Astrocyte (in vitro differentiated cells and primary cell): ENCODE measurements around the gene PCGF2. TPM values are rescaled to one million over a fixed set of nuclear protein-coding genes. Genes with fewer than 3 reads are reported as not detected.

Experiments used
- DNase-seq: peaks from one replicate; pipeline ENCODE4 v3.0.0-alpha.2; 2010; ENCODE audit warnings: low read depth
- FAIRE-seq: peaks from 2 replicates; lab custom pipeline; 2011; peaks lifted over from hg19 to GRCh38; lab: Jason Lieb, UNC
- H2AFZ ChIP-seq: 2 replicates; pipeline ENCODE4 v1.6.0; 2012; ENCODE audit warnings: low read depth, low read length, inconsistent platforms
- H3K27ac ChIP-seq: 2 replicates; pipeline ENCODE4 v1.5.1; 2011; ENCODE audit warnings: low read depth, low read length, inconsistent platforms
- H3K27me3 ChIP-seq: 2 replicates; pipeline ENCODE4 v1.6.0; 2011; ENCODE audit warnings: low read length, inconsistent platforms; ENCODE audit not compliant: insufficient read depth
- H3K36me3 ChIP-seq: 2 replicates; pipeline ENCODE4 v1.5.1; 2011; ENCODE audit warnings: low read length, inconsistent platforms; ENCODE audit not compliant: insufficient read depth
- H3K4me1 ChIP-seq: 2 replicates; pipeline ENCODE4 v1.5.1; 2011; ENCODE audit warnings: low read length, inconsistent platforms; ENCODE audit not compliant: insufficient read depth
- H3K4me2 ChIP-seq: 2 replicates; pipeline ENCODE4 v1.6.0; 2012; ENCODE audit warnings: low read length, inconsistent platforms
- H3K4me3 ChIP-seq: 2 replicates; pipeline ENCODE4 v1.5.1; 2011; ENCODE audit warnings: low read depth, mild to moderate bottlenecking, low read length, inconsistent platforms; ENCODE audit not compliant: insufficient read depth
- H3K79me2 ChIP-seq: 2 replicates; pipeline ENCODE4 v1.6.0; 2012; ENCODE audit warnings: mild to moderate bottlenecking, low read length, inconsistent platforms; ENCODE audit not compliant: insufficient read depth
- H3K9ac ChIP-seq: 2 replicates; pipeline ENCODE4 v1.6.0; 2012; ENCODE audit warnings: mild to moderate bottlenecking, low read length, inconsistent platforms
- H3K9me3 ChIP-seq: 2 replicates; pipeline ENCODE4 v1.5.1; 2012; ENCODE audit warnings: low read depth, mild to moderate bottlenecking, low read length, inconsistent platforms; ENCODE audit not compliant: insufficient read depth
- H4K20me1 ChIP-seq: 2 replicates; pipeline ENCODE4 v1.6.0; 2012; ENCODE audit warnings: low read length, inconsistent platforms; ENCODE audit not compliant: insufficient read depth
- H3K27ac Mint-ChIP-seq: one replicate; pipeline ENCODE4 v1.8.0; 2021; ENCODE audit warnings: mild to moderate bottlenecking, mixed read lengths; ENCODE audit not compliant: unreplicated experiment
- H3K27me3 Mint-ChIP-seq: one replicate; pipeline ENCODE4 v1.8.0; 2021; ENCODE audit warnings: low read depth, mixed read lengths; ENCODE audit not compliant: unreplicated experiment
- H3K36me3 Mint-ChIP-seq: one replicate; pipeline ENCODE4 v1.8.0; 2021; ENCODE audit warnings: low read depth, mixed read lengths; ENCODE audit not compliant: unreplicated experiment
- H3K4me1 Mint-ChIP-seq: one replicate; pipeline ENCODE4 v1.8.0; 2021; ENCODE audit warnings: low read depth, mixed read lengths; ENCODE audit not compliant: unreplicated experiment
- H3K4me3 Mint-ChIP-seq: one replicate; pipeline ENCODE4 v1.8.0; 2021; ENCODE audit warnings: mild to moderate bottlenecking, moderate library complexity, mixed read lengths; ENCODE audit not compliant: unreplicated experiment
- H3K9me3 Mint-ChIP-seq: one replicate; pipeline ENCODE4 v1.8.0; 2021; ENCODE audit warnings: mild to moderate bottlenecking, mixed read lengths; ENCODE audit not compliant: unreplicated experiment
- EZH2 ChIP-seq: IDR thresholded peaks from 2 replicates; pipeline ENCODE4 v1.6.1; 2012; ENCODE audit warnings: mild to moderate bottlenecking, low read length, inconsistent platforms; ENCODE audit not compliant: insufficient read depth
- total RNA-seq: library from RNA; stranded (reverse); gene quantifications from 2 replicates; pipeline ENCODE4 v1.2.1, GENCODE V29; 2021
- TF ChIP-seq, protein P1 (sequence below): IDR thresholded peaks from 2 replicates; pipeline ENCODE4 v1.5.1; 2011; ENCODE audit warnings: low read depth, mild to moderate bottlenecking, inconsistent platforms, low read length, moderate library complexity; ENCODE audit not compliant: insufficient read depth

PCGF2 gene
- total RNA-seq, 1 donor from 2014 or later, result 73.7 TPM

DNA sequence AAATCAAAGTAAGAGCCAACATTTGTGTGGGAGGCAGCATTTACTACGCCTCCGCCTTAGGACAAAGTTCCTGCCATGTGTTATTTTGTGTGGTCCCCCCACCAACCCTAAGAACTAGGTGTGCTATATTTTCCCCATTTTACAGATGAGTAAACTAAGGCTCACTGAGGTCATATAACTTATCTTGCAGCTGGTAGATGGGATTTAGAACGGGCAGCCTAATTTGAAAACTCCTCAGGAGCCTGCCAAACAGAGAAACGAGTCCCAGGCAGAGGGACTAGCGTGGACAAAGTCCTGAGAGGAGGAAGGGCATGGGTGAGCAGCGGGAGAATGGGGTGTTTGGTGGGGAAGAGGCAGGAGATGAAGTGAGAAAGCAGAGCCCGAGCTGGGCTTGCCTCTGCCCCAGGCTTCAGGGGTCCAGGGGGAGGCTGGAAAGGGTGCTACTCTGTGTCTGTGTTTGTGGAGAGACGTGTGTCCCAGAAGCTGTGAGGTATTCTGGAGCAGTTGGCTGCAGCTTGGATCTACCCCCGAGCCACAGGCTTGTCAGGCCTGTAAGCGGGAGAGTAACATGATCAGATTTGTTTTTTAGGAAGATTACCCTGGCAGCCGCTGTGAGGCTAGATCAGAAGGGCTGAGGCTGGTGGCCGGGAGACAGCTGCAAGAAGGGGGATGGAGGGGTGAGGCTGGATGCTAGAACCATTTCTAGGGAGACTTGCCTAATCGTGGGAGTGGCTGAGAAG lies 38.1 kb downstream of the PCGF2 start:
- FAIRE-seq (no peak), DNase-seq (no peak)
- Mint-ChIP-seq H3K4me3 (no peak overlapping the region), H3K9me3 (peaks cover 2% of the 10 kb centered on the region), H3K36me3 (peaks cover 18% of the 10 kb centered on the region), H3K27ac (no peak overlapping the region), H3K27me3 (peaks cover 14% of the 10 kb centered on the region), H3K4me1 (peaks cover 6% of the 10 kb centered on the region)
- no peak overlapping the region for H2AFZ ChIP-seq
- peaks cover 40% of the 10 kb centered on the region for H4K20me1 ChIP-seq
- TF ChIP-seq, protein P1, sequence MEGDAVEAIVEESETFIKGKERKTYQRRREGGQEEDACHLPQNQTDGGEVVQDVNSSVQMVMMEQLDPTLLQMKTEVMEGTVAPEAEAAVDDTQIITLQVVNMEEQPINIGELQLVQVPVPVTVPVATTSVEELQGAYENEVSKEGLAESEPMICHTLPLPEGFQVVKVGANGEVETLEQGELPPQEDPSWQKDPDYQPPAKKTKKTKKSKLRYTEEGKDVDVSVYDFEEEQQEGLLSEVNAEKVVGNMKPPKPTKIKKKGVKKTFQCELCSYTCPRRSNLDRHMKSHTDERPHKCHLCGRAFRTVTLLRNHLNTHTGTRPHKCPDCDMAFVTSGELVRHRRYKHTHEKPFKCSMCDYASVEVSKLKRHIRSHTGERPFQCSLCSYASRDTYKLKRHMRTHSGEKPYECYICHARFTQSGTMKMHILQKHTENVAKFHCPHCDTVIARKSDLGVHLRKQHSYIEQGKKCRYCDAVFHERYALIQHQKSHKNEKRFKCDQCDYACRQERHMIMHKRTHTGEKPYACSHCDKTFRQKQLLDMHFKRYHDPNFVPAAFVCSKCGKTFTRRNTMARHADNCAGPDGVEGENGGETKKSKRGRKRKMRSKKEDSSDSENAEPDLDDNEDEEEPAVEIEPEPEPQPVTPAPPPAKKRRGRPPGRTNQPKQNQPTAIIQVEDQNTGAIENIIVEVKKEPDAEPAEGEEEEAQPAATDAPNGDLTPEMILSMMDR, result no peak
- TF ChIP-seq EZH2, result no peak
- H3K79me2 ChIP-seq, result peaks cover 14% of the 10 kb centered on the region
- H3K27me3 ChIP-seq, result no peaks in the 10 kb centered on the region
- peaks cover 3% of the 10 kb centered on the region for H3K36me3 ChIP-seq
- H3K4me1 ChIP-seq, result peaks cover 11% of the 10 kb centered on the region
- H3K27ac ChIP-seq, result no peak overlapping the region
- no peaks in the 10 kb centered on the region for H3K9me3 ChIP-seq
- no peak overlapping the region for H3K9ac ChIP-seq
- no peak overlapping the region for H3K4me3 ChIP-seq
- no peak overlapping the region for H3K4me2 ChIP-seq

DNA sequence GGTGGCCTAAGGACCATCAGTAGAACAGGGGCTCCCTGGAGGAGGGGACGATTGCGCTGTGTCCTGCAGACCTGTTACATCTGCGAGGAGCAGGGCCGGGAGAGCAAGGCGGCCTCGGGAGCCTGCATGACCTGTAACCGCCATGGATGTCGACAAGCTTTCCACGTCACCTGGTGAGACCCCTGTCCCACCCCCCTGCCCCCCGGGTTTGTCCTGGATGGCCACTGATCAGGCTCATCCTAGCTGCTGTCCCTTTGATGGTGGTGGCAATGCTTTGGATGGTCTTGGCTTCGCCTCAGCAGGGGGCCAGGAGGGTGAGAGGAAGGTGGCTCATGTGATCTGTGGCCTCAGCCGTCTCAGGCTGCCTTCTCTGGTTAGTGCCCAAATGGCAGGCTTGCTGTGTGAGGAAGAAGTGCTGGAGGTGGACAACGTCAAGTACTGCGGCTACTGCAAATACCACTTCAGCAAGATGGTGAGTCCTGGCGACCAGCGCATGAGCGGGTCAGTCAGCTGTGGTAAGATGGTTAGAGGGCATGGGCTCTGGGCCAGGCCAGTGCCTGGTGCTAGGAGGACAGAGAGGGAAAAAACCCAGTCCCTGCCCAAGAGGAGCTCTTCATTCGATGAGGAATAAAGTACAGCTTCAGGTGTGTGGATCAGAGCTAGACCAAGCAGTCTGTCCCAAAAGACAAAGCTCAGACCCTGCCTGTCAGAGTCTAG lies 38.9 kb downstream of the PCGF2 start:
- no peak overlapping the region for H3K4me3 ChIP-seq
- TF ChIP-seq, protein P1, result no peak
- no peak overlapping the region for H3K27ac ChIP-seq
- H3K36me3 ChIP-seq, result peaks cover 3% of the 10 kb centered on the region
- no peaks in the 10 kb centered on the region for H3K9me3 ChIP-seq
- no peak overlapping the region for H3K4me2 ChIP-seq
- Mint-ChIP-seq H3K36me3 (peaks cover 18% of the 10 kb centered on the region), H3K4me1 (peaks cover 9% of the 10 kb centered on the region), H3K9me3 (peaks cover 2% of the 10 kb centered on the region), H3K27ac (no peak overlapping the region), H3K4me3 (no peak overlapping the region), H3K27me3 (peaks cover 15% of the 10 kb centered on the region)
- no peak overlapping the region for H2AFZ ChIP-seq
- FAIRE-seq (no peak), DNase-seq (no peak)
- H3K4me1 ChIP-seq, result peaks cover 16% of the 10 kb centered on the region
- H4K20me1 ChIP-seq, result peaks cover 40% of the 10 kb centered on the region
- peaks cover 14% of the 10 kb centered on the region for H3K79me2 ChIP-seq
- peaks cover 2% of the 10 kb centered on the region for H3K27me3 ChIP-seq
- H3K9ac ChIP-seq, result no peak overlapping the region
